NCI-H2196 (cell line): ENCODE data around the gene SGCD.
A peak's percentile ranks its signal among the peaks of the same experiment; 100 is the strongest.

ENCODE experiments used
- DNase-seq: peaks from one replicate; lab custom pipeline; 2025; ENCODE audit not compliant: unreplicated experiment; lab: John Stamatoyannopoulos, UW

SGCD gene

GRCh38 chr5:156755421-156756087 is 428.6 kb downstream of the SGCD start:
- no peak for DNase-seq

- DNase-seq, result no peak
Observed at GRCh38 chr5:156758011-156758791, 431.2 kb downstream of the SGCD start.

- DNase-seq, result no peak
Observed at GRCh38 chr5:156759156-156759555, 432.2 kb downstream of the SGCD start.

GRCh38 chr5:156762771-156763170 is 435.8 kb downstream of the SGCD start:
- DNase-seq, result no peak

- no peak for DNase-seq
Observed at GRCh38 chr5:156764176-156764971, 437.4 kb downstream of the SGCD start.

- no peak for DNase-seq
Observed at GRCh38 chr5:156774273-156774672, 447.3 kb downstream of the SGCD start.

- DNase-seq, result no peak
Observed at GRCh38 chr5:156778139-156778706, 451.3 kb downstream of the SGCD start.

GRCh38 chr5:156778752-156779151 is 451.8 kb downstream of the SGCD start:
- DNase-seq, result no peak

- DNase-seq, result no peak
Observed at GRCh38 chr5:156779436-156779835, 452.5 kb downstream of the SGCD start.

GRCh38 chr5:156783092-156783491 is 456.1 kb downstream of the SGCD start:
- DNase-seq, result no peak

GRCh38 chr5:156794687-156795086 is 467.7 kb downstream of the SGCD start:
- DNase-seq, result no peak

GRCh38 chr5:156798201-156798600 is 471.2 kb downstream of the SGCD start:
- DNase-seq, result no peak

GRCh38 chr5:156799171-156799570 is 472.2 kb downstream of the SGCD start:
- no peak for DNase-seq

GRCh38 chr5:156800929-156801328 is 474.0 kb downstream of the SGCD start:
- DNase-seq, result no peak

GRCh38 chr5:156802501-156802900 is 475.5 kb downstream of the SGCD start:
- DNase-seq, result no peak

- DNase-seq, result no peak
Observed at GRCh38 chr5:156803404-156803803, 476.4 kb downstream of the SGCD start.

- no peak for DNase-seq
Observed at GRCh38 chr5:156812959-156813358, 486.0 kb downstream of the SGCD start.

- peak; percentile 31 for DNase-seq
Observed at GRCh38 chr5:156815988-156816599, 489.1 kb downstream of the SGCD start.
